Left renal cortex interstitium (tissue), 4 donors: ENCODE data around the gene COL5A3. TPM values are rescaled to one million over a fixed set of nuclear protein-coding genes. Genes with fewer than 3 reads are reported as not detected.

Experiments
- DNase-seq, 4 donors: peaks; one replicate each; pipeline ENCODE4 v3.0.0-alpha.2; 2013; ENCODE audit warnings: low read depth in 4 of 4, low spot score in 2 of 4, missing footprints in 1 of 4
- polyA plus RNA-seq, 4 donors: library from polyadenylated mRNA; unstranded; fragments of 120-200 nt; gene quantifications; one replicate each; pipeline ENCODE4 v1.2.1, GENCODE V29; 2013; ENCODE audit not compliant: insufficient read length in 4 of 4

COL5A3 gene
- polyA plus RNA-seq, 4 donors, result 0.78 to 1.6 (median 1.3) TPM

DNA sequence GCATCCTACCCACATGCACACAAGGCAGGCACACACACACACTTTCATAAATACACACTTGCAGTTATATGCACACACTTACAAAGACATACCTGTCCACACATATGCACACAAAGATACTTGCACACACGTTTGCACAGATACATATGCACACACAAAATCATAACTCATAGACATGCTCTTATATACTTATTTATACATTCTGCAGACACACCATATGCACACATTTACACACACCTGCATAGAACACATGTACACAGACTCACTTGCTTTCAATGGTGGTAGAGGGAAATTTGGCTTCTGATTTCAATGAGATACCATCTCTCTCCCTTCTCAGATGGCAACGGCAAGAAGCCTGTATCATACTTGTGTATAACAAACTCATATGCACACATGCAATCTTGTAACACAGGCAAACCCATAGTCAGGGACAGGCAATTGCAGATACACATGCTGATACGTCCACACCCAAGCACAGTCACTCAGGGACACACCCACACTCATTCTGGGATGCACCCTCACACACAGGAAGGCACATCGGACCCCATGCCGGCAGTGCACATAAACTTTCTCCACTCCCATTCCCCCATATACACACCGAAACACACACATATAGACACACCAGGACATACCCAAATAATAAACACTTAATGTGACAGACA lies 98.6 kb downstream of the COL5A3 start:
- DNase-seq, result no peak

DNA sequence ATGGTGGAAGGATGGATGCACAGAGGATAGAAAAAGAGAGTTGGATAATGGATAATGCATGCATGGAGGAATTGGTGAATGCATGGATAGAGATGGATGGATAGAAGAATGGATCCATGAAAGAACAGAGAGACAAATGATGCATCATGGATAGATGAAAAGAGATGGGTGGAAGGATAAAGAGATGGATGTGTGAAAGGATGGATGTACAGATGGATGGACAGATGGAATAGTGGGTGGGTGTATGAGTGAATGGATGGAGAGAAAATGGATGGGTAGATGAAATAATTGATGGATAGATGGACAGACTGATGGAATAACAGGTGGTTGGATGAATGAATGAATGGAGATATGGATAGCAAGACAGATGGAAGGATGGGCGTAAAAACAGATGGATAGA lies 99.7 kb downstream of the COL5A3 start:
- DNase-seq, result no peak

Other genes starting within 250 kb of the COL5A3 start
- 10 to 100 TPM; 12.9 to 37.4 (median 25.4) TPM for gene ZNF846, start 241.8 kb downstream of the COL5A3 start, polyA plus RNA-seq
- gene FBXL12, start 191.4 kb downstream of the COL5A3 start, polyA plus RNA-seq, result 10 to 100 TPM; 25.0 to 37.8 (median 32.6) TPM
- 100 to 1,000 TPM; 258 to 375 (median 299) TPM for gene UBL5, start 182.6 kb downstream of the COL5A3 start, polyA plus RNA-seq
- 10 to 100 TPM; 48.2 to 90.6 (median 68.8) TPM for gene PIN1, start 175.2 kb downstream of the COL5A3 start, polyA plus RNA-seq
- 10 to 100 TPM; 16.2 to 22.5 (median 21.5) TPM for gene OLFM2, start 74.0 kb downstream of the COL5A3 start, polyA plus RNA-seq
- under 1 TPM in 1 of 4 donors, not detected in 3; 0.27 TPM for gene RDH8, start 3.0 kb upstream of the COL5A3 start, polyA plus RNA-seq
- gene SHFL, start 75.8 kb upstream of the COL5A3 start, polyA plus RNA-seq, result 10 to 100 TPM; 21.2 to 34.3 (median 27.5) TPM
- 1 to 10 TPM; 2.3 to 3.5 (median 3.2) TPM for gene ANGPTL6, start 92.2 kb upstream of the COL5A3 start, polyA plus RNA-seq
- gene PPAN, start 95.9 kb upstream of the COL5A3 start, polyA plus RNA-seq, result 10 to 100 TPM; 25.8 to 44.5 (median 35.7) TPM
- 10 to 100 TPM; 10.3 to 17.2 (median 14.0) TPM for gene P2RY11, start 101.2 kb upstream of the COL5A3 start, polyA plus RNA-seq
- 100 to 1,000 TPM; 190 to 229 (median 203) TPM for gene EIF3G, start 109.4 kb upstream of the COL5A3 start, polyA plus RNA-seq
- gene DNMT1, start 184.4 kb upstream of the COL5A3 start, polyA plus RNA-seq, result 100 to 1,000 TPM in 2 of 4 donors, 10 to 100 TPM in 2; 80.7 to 129 (median 108) TPM
- 10 to 100 TPM; 11.0 to 14.4 (median 13.1) TPM for gene S1PR2, start 220.8 kb upstream of the COL5A3 start, polyA plus RNA-seq
- gene MRPL4, start 241.7 kb upstream of the COL5A3 start, polyA plus RNA-seq, result 10 to 100 TPM; 31.5 to 59.7 (median 48.7) TPM